ENCODE measurements around the gene PAK1.

GRCh38 chr11:77517753-77518152 is 43.9 kb upstream of the PAK1 start:
- TF ChIP-seq POLR2A (IDR thresholded peaks at IDR 0.05; ENCODE audit: control extremely low read depth in 1 of 2, low read depth in 2 of 2, low read length in 2 of 2) (no peak), CTCF (IDR thresholded peaks at IDR 0.05; ENCODE audit: control extremely low read depth in 1 of 3, insufficient read depth in 1 of 3, low read depth in 1 of 3, low read length in 3 of 3) (no peak), RFX5 (IDR thresholded peaks at IDR 0.05; ENCODE audit: borderline replicate concordance, low read depth, low read length) (no peak), EZH2 (IDR thresholded peaks at IDR 0.05; ENCODE audit: low read depth, low read length, severe bottlenecking) (no peak)
